NCI-H128 (cell line): ENCODE data around the gene NRXN3.

Source experiments
- DNase-seq: peaks from one replicate; lab custom pipeline; 2025; ENCODE audit not compliant: unreplicated experiment; lab: John Stamatoyannopoulos, UW

The NRXN3 gene

GRCh38 chr14:79426103-79426755 is 1256.1 kb downstream of the NRXN3 start:
- no peak for DNase-seq

DNA sequence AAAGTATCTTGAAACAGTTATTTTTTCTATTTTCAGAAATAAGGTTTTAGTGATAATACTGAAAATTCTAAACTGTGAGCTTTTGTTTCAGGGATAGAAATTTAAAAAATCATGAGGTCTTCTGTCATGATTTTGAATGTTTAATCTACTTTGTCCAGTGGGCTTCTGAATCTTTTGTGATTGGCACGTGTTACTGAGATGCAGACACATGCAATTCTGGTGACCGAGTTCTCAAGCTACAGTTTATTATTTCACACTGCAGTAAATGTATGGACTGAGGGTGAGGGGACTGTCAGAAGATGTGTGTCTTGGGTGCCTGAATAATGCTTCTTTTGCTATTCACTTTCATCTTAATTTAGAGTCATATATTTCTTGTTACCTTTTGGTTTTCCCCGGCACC is 1262.5 kb downstream of the NRXN3 start:
- DNase-seq: no peak

GRCh38 chr14:79436335-79436734 is 1266.2 kb downstream of the NRXN3 start:
- DNase-seq: no peak

DNA sequence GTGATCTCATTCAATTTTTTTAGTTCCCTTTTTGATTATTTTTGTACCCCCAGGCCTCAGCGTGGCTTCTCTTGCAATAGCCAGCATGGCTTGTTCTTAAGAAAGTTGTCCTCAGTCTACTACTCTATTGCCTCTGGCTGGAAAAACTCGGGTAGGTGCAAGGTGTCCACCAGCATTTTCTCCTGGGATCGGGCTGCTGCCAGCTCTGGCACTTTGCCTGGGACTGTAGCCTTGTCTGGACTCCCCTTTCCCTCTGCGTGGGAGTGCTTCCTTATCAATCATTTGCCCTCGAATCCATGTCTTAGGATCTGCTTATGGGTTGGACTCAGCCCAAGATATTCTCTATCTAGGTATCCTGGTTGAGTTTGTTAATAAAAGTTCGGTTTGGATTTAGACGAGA is 1267.8 kb downstream of the NRXN3 start:
- no peak for DNase-seq

GRCh38 chr14:79438696-79439342 is 1268.6 kb downstream of the NRXN3 start:
- DNase-seq: no peak

GRCh38 chr14:79442786-79443185 is 1272.6 kb downstream of the NRXN3 start:
- DNase-seq: no peak

DNA sequence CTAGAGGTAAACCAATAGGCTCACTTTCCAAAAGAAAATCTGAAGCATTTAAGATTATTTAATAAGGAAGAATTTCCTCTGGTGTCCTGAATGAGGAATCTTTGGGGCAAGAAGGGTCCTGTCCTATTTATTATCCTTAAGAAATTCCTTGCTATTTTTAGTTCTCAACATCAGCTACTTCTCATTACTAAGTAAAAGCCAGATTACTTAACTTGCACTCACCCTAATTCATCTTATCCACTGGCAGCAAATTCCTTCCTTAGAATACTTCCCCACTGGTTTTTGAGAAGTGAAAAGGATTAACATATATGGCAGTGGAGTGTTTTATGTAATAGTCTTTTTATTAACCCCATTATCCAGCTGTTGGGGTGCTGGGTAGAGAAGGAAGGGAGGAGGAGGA is 1273.4 kb downstream of the NRXN3 start:
- no peak for DNase-seq

- DNase-seq: no peak
Measured at GRCh38 chr14:79448960-79449359, 1278.8 kb downstream of the NRXN3 start.

DNA sequence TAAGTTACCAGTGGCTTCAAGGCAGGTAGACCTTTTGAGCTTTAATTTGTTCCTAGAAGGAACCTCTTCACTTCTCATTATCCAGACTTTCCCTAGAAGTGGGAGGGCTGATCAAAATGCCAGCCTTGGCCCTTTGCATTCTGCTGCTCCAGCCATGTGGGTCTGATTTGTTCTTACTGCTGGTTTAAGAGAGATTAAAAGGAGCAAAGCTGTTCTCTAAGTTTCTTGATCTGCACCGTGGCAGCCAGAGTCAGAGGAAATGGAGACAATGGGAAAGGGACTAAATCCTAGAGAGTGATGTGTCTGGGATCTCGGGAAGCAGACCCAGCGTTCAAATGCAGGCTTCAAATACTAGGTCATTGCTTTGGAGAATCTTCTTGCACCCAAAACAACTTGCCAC is 1281.4 kb downstream of the NRXN3 start:
- no peak for DNase-seq

- no peak for DNase-seq
Measured at GRCh38 chr14:79453276-79453675, 1283.1 kb downstream of the NRXN3 start.

DNA sequence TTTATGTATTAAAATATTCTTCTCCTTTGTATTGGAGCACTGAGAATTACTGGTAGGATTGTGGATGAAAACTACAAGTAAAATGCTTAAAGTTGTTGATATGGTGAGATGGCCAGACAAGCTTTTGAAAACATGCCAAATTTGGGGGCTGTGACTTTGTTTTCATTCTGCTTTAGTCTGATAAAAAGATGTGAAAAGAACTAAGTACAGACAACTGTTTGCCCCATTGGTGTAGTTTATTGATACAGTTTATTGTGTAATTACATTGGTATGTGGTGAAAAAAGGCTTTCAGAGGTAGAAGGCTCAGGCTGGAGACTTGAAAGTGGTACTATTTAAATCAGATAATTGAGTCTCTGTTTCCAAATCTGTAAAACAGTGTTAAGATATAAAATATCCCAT is 1294.3 kb downstream of the NRXN3 start:
- DNase-seq: no peak

GRCh38 chr14:79465651-79466050 is 1295.5 kb downstream of the NRXN3 start:
- DNase-seq: no peak

- no peak for DNase-seq
Measured at GRCh38 chr14:79466938-79467527, 1296.9 kb downstream of the NRXN3 start.

DNA sequence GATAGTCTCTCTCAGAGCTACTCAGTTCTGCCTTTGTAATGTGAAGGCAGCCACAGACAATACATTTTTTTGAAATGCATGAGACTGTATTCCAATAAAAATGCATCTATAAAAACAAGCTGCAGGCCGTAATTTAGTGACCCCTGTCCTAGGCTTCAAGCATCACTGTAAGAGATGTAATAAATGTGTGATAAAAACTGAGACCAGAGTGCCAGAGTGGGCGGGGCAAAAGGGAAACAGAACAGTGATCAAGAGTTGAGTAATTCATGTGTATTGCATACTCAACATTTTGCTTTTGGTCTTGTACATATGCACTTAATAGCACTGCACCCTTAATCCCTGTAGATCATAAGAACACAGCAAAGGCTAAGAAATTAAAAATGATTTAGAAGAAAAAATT is 1297.7 kb downstream of the NRXN3 start:
- DNase-seq: no peak

GRCh38 chr14:79468486-79468885 is 1298.3 kb downstream of the NRXN3 start:
- no peak for DNase-seq

- DNase-seq: no peak
Measured at GRCh38 chr14:79473651-79474050, 1303.5 kb downstream of the NRXN3 start.

DNA sequence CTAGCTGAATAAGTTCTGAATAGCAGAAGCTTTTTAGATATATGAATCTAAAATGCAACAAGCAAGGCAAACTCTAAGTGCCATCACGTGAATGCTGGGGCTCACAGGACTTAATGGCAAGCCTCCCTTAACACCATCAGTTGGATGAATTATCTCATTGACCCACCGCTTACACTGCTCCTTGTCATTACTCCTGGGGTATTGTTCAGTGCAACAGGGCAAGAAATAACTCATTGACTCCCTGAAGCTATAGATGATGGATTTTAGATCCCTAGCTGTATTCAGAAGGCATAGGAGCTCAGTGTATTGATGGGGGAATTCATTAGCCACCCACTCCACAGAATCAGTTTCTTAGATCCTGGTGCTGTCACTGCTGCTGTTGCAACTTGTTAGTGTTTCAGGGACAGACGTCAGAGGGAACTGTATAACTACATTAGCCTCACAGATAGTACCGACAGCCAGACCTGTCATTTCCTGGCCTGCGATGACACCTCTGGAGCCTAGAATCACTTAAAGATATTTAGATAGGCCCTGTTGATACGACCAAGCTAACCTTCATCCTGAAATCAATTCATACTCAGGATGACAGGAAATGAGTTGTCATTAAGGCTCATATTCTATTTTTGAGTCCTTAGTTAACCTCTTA is 1305.8 kb downstream of the NRXN3 start:
- no peak for DNase-seq

GRCh38 chr14:79476552-79476951 is 1306.4 kb downstream of the NRXN3 start:
- DNase-seq: no peak

- DNase-seq: no peak
Measured at GRCh38 chr14:79480212-79480611, 1310.0 kb downstream of the NRXN3 start.

GRCh38 chr14:79482825-79483224 is 1312.7 kb downstream of the NRXN3 start:
- DNase-seq: no peak

- no peak for DNase-seq
Measured at GRCh38 chr14:79483477-79484388, 1313.6 kb downstream of the NRXN3 start.
